ENCODE results near the gene LOXHD1. TPM values are rescaled to one million over a fixed set of nuclear protein-coding genes. Genes with fewer than 3 reads are reported as not detected.

The LOXHD1 gene
- polyA plus RNA-seq, 4 donors = 0.12 to 0.27 (median 0.19) TPM; not detected in 1

DNA sequence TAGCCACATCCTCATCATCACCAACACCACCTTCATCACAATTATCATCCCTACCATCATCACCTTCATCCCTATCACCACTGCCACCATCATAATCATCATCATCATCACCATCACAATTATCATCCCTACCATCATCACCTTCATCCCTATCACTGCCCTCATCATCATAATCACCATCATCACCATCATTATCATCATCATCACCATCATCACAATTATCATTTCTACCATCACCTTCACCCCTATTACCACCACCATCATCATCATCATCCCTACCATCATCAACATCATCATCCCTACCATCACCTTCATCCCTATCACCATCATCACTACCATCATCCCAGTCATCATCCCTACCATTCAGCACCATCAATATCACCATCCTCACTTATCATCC, 140.5 kb downstream of the LOXHD1 start:
- no peak overlapping the region for H3K27ac ChIP-seq (ENCODE audit: low read depth in 1 of 3, low read length in 2 of 3)
- no peaks in the 10 kb centered on the region for H3K4me1 ChIP-seq (ENCODE audit: control insufficient read depth in 3 of 3, insufficient read depth in 2 of 3, low read depth in 1 of 3, low read length in 2 of 3)
- H3K27me3 ChIP-seq (ENCODE audit: control insufficient read depth in 3 of 3, insufficient read depth in 3 of 3, low read length in 3 of 3) = no peaks in the 10 kb centered on the region
- FAIRE-seq (no peak), DNase-seq (no peak)
- no peaks in the 10 kb centered on the region for H3K36me3 ChIP-seq (ENCODE audit: control insufficient read depth in 3 of 3, insufficient read depth in 2 of 3, low read depth in 1 of 3, low read length in 3 of 3)
- H3K9me3 ChIP-seq (ENCODE audit: control insufficient read depth in 2 of 2, insufficient read depth in 1 of 2, low read depth in 1 of 2, low read length in 1 of 2) = no peaks in the 10 kb centered on the region
- H3K4me3 ChIP-seq (ENCODE audit: low read depth in 1 of 3, low read length in 3 of 3) = no peak overlapping the region

DNA sequence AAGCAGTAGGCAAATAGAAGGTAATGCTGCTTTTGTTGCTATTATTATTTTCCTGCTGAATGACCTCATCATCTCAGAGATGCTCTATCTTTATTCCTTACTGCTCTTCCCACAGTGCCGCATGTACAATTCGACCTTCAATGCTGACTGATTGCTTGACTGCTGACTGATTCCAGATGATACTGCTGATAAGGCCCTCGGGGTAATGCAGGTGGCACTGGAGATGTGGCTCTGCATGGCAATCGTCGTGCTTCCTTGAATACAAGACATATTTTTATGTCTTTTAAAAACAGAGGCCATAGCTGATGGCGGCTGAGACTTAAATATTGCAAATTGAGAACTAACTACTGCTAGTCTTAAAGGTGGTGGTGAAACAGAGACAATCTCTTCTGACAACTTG, 146.6 kb downstream of the LOXHD1 start:
- FAIRE-seq = no peak
- no peaks in the 10 kb centered on the region for H3K36me3 ChIP-seq (ENCODE audit: control insufficient read depth in 3 of 3, insufficient read depth in 2 of 3, low read depth in 1 of 3, low read length in 3 of 3)
- 56 to 75% (median 65%) methylated on average over 6 of the region's 6 CpGs for WGBS, 3 donors
- no peak overlapping the region for H3K4me3 ChIP-seq (ENCODE audit: low read depth in 1 of 3, low read length in 3 of 3)
- no peaks in the 10 kb centered on the region for H3K27me3 ChIP-seq (ENCODE audit: control insufficient read depth in 3 of 3, insufficient read depth in 3 of 3, low read length in 3 of 3)
- no peak overlapping the region for H3K27ac ChIP-seq (ENCODE audit: low read depth in 1 of 3, low read length in 2 of 3)
- DNase-seq = no peak
- H3K9me3 ChIP-seq (ENCODE audit: control insufficient read depth in 2 of 2, insufficient read depth in 1 of 2, low read depth in 1 of 2, low read length in 1 of 2) = no peaks in the 10 kb centered on the region
- no peaks in the 10 kb centered on the region for H3K4me1 ChIP-seq (ENCODE audit: control insufficient read depth in 3 of 3, insufficient read depth in 2 of 3, low read depth in 1 of 3, low read length in 2 of 3)

DNA sequence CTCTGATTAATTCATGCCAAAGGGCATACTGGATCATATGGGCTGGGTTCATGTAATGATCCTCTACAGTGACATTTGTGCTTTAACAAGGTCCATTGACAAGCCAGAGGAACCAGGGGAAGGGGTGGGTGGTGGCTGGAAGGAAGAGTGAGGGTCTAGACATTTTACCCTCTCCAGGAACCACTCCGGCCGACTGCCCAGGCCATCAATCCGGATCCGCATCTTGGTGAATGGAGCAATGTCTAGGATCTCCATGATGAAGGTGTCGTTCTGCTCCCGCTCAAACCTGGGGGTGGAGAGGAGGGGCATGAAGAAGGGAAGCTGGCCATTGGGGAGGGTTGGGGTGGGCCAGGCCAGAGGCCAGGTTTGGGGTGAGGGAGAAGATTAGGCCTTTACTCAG, 147.5 kb downstream of the LOXHD1 start:
- WGBS, 3 donors = 79 to 85% (median 83%) methylated on average over 6 of the region's 6 CpGs

GRCh38 chr18:46506974-46507586, 149.9 kb downstream of the LOXHD1 start:
- WGBS, 3 donors = 88 to 92% (median 90%) methylated on average over 14 of the region's 14 CpGs
- no peak for FAIRE-seq

More for the DNA sequence above, 147.5 kb downstream of the LOXHD1 start:
- no peaks in the 10 kb centered on the region for H3K27me3 ChIP-seq (ENCODE audit: control insufficient read depth in 3 of 3, insufficient read depth in 3 of 3, low read length in 3 of 3)
- H3K4me1 ChIP-seq (ENCODE audit: control insufficient read depth in 3 of 3, insufficient read depth in 2 of 3, low read depth in 1 of 3, low read length in 2 of 3) = no peaks in the 10 kb centered on the region
- no peaks in the 10 kb centered on the region for H3K36me3 ChIP-seq (ENCODE audit: control insufficient read depth in 3 of 3, insufficient read depth in 2 of 3, low read depth in 1 of 3, low read length in 3 of 3)
- FAIRE-seq = no peak
- DNase-seq = no peak
- H3K9me3 ChIP-seq (ENCODE audit: control insufficient read depth in 2 of 2, insufficient read depth in 1 of 2, low read depth in 1 of 2, low read length in 1 of 2) = no peaks in the 10 kb centered on the region
- H3K27ac ChIP-seq (ENCODE audit: low read depth in 1 of 3, low read length in 2 of 3) = no peak overlapping the region
- H3K4me3 ChIP-seq (ENCODE audit: low read depth in 1 of 3, low read length in 3 of 3) = no peak overlapping the region

DNA sequence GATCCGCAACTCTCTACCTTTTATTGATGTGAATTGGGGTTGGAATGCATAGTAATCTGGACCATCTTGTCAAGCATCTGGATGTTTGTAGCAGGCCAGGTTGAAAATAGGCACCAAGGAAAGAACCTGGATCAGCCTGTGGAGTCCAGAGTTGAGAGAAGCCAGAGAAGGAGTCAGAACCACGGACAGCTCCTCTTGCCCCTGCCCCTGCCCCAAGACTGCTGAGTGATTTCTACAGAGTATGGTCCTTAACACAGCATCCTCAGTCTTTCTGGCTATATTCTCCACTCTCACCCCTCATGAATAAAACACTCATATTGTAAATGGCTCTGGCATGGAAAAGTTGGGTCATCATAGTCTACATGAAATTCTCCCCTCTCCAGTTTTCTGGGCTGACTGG, 154.6 kb downstream of the LOXHD1 start:
- no peak for FAIRE-seq
- no peaks in the 10 kb centered on the region for H3K27me3 ChIP-seq (ENCODE audit: control insufficient read depth in 3 of 3, insufficient read depth in 3 of 3, low read length in 3 of 3)
- H3K4me1 ChIP-seq (ENCODE audit: control insufficient read depth in 3 of 3, insufficient read depth in 2 of 3, low read depth in 1 of 3, low read length in 2 of 3) = no peaks in the 10 kb centered on the region
- no peaks in the 10 kb centered on the region for H3K36me3 ChIP-seq (ENCODE audit: control insufficient read depth in 3 of 3, insufficient read depth in 2 of 3, low read depth in 1 of 3, low read length in 3 of 3)
- DNase-seq = peak in 1 of 2 donors; percentile 6
- H3K27ac ChIP-seq (ENCODE audit: low read depth in 1 of 3, low read length in 2 of 3) = no peak overlapping the region
- no peaks in the 10 kb centered on the region for H3K9me3 ChIP-seq (ENCODE audit: control insufficient read depth in 2 of 2, insufficient read depth in 1 of 2, low read depth in 1 of 2, low read length in 1 of 2)
- WGBS, 3 donors = 20 to 30% (median 23%) methylated on average over 2 of the region's 2 CpGs
- no peak overlapping the region for H3K4me3 ChIP-seq (ENCODE audit: low read depth in 1 of 3, low read length in 3 of 3)

More at GRCh38 chr18:46506974-46507586, 149.9 kb downstream of the LOXHD1 start:
- Histone ChIP-seq H3K4me1 (ENCODE audit: control insufficient read depth in 3 of 3, insufficient read depth in 2 of 3, low read depth in 1 of 3, low read length in 2 of 3) (no peaks in the 10 kb centered on the region), H3K9me3 (ENCODE audit: control insufficient read depth in 2 of 2, insufficient read depth in 1 of 2, low read depth in 1 of 2, low read length in 1 of 2) (no peaks in the 10 kb centered on the region), H3K27me3 (ENCODE audit: control insufficient read depth in 3 of 3, insufficient read depth in 3 of 3, low read length in 3 of 3) (no peaks in the 10 kb centered on the region), H3K27ac (ENCODE audit: low read depth in 1 of 3, low read length in 2 of 3) (no peak overlapping the region), H3K36me3 (ENCODE audit: control insufficient read depth in 3 of 3, insufficient read depth in 2 of 3, low read depth in 1 of 3, low read length in 3 of 3) (no peaks in the 10 kb centered on the region), H3K4me3 (ENCODE audit: low read depth in 1 of 3, low read length in 3 of 3) (no peak overlapping the region)
- DNase-seq = no peak

GRCh38 chr18:46497129-46497528, 159.9 kb downstream of the LOXHD1 start:
- WGBS, 3 donors = 3 to 7% (median 6%) methylated on average over 4 of the region's 4 CpGs
- Histone ChIP-seq H3K4me1 (ENCODE audit: control insufficient read depth in 3 of 3, insufficient read depth in 2 of 3, low read depth in 1 of 3, low read length in 2 of 3) (no peaks in the 10 kb centered on the region), H3K9me3 (ENCODE audit: control insufficient read depth in 2 of 2, insufficient read depth in 1 of 2, low read depth in 1 of 2, low read length in 1 of 2) (no peaks in the 10 kb centered on the region), H3K27ac (ENCODE audit: low read depth in 1 of 3, low read length in 2 of 3) (no peak overlapping the region), H3K27me3 (ENCODE audit: control insufficient read depth in 3 of 3, insufficient read depth in 3 of 3, low read length in 3 of 3) (no peaks in the 10 kb centered on the region), H3K36me3 (ENCODE audit: control insufficient read depth in 3 of 3, insufficient read depth in 2 of 3, low read depth in 1 of 3, low read length in 3 of 3) (no peaks in the 10 kb centered on the region), H3K4me3 (ENCODE audit: low read depth in 1 of 3, low read length in 3 of 3) (no peak overlapping the region)
- DNase-seq = peak in 1 of 2 donors; percentile 30
- no peak for FAIRE-seq

DNA sequence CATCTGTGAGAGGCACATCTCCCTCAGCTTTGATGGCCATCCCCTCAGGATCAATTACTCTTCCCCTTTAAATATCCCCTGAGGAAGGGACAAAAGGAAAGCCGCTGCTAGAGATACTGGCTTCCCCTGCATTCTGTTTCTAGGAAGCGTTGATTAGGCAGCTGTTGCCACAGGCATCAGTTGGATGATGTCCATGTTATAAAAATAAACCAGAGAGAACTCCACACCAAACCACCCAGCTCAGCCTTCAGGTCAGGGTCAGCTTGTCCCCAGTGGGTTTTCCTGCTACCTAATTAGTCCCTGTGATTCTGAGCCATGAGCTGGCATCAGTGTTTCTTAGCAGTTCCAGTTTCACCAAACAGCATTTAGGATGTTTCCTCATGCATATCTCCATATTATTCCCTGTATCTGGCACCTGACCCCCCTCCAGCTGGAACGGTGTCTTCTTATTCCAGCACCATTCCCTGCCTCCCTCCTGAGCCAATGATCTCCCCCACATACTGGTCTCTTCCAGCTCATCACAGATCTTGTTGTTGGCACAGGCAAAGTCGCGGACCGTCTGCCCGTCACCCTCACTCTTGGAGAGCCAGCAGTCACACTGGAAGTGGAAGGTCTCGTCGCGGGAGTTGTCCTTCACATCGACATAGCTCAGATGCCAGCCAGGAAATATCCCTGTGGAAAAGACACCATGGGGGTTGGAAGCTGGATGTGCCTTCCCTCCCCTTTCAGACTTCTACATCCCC, 168.4 kb downstream of the LOXHD1 start:
- FAIRE-seq = no peak
- 78 to 85% (median 81%) methylated on average over 11 of the region's 11 CpGs for WGBS, 3 donors

DNA sequence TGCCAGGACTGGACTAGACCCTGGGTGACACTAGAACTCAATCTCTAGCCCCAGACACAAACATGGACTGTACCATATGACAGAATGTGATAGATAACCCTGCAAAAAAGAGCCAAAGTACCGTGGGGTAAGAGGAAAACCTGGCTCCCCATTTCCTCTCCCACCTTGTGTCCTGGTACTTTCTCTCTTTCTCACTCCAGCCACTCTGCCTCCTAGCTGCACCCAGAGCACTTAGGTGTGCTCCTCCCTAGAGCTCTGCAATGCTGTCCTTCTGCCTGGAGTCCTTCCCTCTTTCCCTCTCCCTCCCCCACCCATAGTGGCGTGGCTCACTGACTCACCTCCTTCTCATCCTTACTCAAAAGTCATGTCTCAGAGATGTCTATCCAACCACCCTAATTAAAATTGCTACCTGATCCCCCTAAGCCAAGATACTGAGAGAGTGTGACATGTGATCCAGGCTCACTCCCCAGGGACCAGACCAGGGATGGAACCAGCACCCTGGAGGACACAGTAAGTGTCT, 171.3 kb downstream of the LOXHD1 start:
- Histone ChIP-seq H3K9me3 (ENCODE audit: control insufficient read depth in 2 of 2, insufficient read depth in 1 of 2, low read depth in 1 of 2, low read length in 1 of 2) (peaks cover 0 to 5% of the 10 kb centered on the region in 2 donors), H3K27me3 (ENCODE audit: control insufficient read depth in 3 of 3, insufficient read depth in 3 of 3, low read length in 3 of 3) (peaks cover 0 to 2% (median 0%) of the 10 kb centered on the region in 3 donors), H3K4me3 (ENCODE audit: low read depth in 1 of 3, low read length in 3 of 3) (no peak overlapping the region), H3K4me1 (ENCODE audit: control insufficient read depth in 3 of 3, insufficient read depth in 2 of 3, low read depth in 1 of 3, low read length in 2 of 3) (no peaks in the 10 kb centered on the region), H3K36me3 (ENCODE audit: control insufficient read depth in 3 of 3, insufficient read depth in 2 of 3, low read depth in 1 of 3, low read length in 3 of 3) (no peaks in the 10 kb centered on the region), H3K27ac (ENCODE audit: low read depth in 1 of 3, low read length in 2 of 3) (no peak overlapping the region)
- FAIRE-seq (no peak), DNase-seq (no peak)
- 24 to 40% (median 25%) methylated on average over 2 of the region's 2 CpGs for WGBS, 3 donors

More for the DNA sequence above, 168.4 kb downstream of the LOXHD1 start:
- Histone ChIP-seq H3K27me3 (ENCODE audit: control insufficient read depth in 3 of 3, insufficient read depth in 3 of 3, low read length in 3 of 3) (no peaks in the 10 kb centered on the region), H3K36me3 (ENCODE audit: control insufficient read depth in 3 of 3, insufficient read depth in 2 of 3, low read depth in 1 of 3, low read length in 3 of 3) (no peaks in the 10 kb centered on the region), H3K27ac (ENCODE audit: low read depth in 1 of 3, low read length in 2 of 3) (no peak overlapping the region), H3K4me3 (ENCODE audit: low read depth in 1 of 3, low read length in 3 of 3) (no peak overlapping the region), H3K4me1 (ENCODE audit: control insufficient read depth in 3 of 3, insufficient read depth in 2 of 3, low read depth in 1 of 3, low read length in 2 of 3) (no peaks in the 10 kb centered on the region), H3K9me3 (ENCODE audit: control insufficient read depth in 2 of 2, insufficient read depth in 1 of 2, low read depth in 1 of 2, low read length in 1 of 2) (no peaks in the 10 kb centered on the region)
- no peak for DNase-seq

Data from small intestine (tissue), 7 donors.